GM04503 (cell line): ENCODE data around the gene ENOX1.
A peak's percentile ranks its signal among the peaks of the same experiment; 100 is the strongest.

ENCODE experiments used
- DNase-seq: peaks from one replicate; pipeline ENCODE4 v3.0.0-alpha.2; 2012; ENCODE audit warnings: low read depth

Gene ENOX1

DNA sequence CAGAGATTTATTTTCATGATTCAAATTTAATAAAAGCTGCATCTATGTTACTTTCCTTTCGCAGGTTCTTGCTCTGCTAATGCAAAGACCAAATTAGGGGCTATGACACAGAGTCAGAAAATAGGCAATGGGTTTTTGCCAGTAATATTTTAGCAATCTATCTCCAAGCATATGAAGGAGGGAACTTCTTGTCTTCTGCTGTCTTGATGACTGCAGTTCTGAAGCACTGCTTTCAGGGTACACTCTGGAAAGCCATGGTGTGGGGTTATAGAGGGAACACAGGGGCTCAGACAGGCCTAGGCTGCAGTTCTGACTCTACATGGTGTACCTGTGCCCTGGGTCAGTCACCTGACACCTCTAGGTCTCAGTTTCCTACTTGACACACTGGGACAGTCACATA is 500.0 kb downstream of the ENOX1 start:
- DNase-seq = no peak

- no peak for DNase-seq
These were observed 500.7 kb downstream of the ENOX1 start for GRCh38 chr13:43285933-43286597.

GRCh38 chr13:43284162-43284561 is 502.6 kb downstream of the ENOX1 start:
- DNase-seq = no peak

DNA sequence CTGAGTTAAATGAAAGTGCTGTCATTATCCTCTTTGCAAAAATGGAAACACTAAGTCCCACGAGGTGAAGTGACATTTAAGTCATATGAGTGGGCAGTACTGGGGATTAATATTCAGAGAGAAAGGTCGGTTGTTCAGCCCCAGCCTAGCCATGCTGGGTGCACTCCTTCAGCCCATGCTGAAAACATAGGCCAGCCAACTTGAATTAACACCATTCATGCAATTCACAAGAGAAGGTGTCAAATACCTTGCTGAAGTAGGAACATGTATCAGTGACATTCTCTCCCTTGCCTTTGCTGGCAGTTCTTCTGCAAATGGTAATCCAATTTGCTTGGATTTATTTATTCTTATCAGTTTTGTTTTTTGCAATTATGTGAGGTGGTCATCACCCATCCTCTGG is 507.1 kb downstream of the ENOX1 start:
- no peak for DNase-seq

GRCh38 chr13:43278127-43278526 is 508.6 kb downstream of the ENOX1 start:
- no peak for DNase-seq

- no peak for DNase-seq
These were observed 509.6 kb downstream of the ENOX1 start for GRCh38 chr13:43277142-43277541.

- no peak for DNase-seq
These were observed 511.9 kb downstream of the ENOX1 start for GRCh38 chr13:43274881-43275280.

DNA sequence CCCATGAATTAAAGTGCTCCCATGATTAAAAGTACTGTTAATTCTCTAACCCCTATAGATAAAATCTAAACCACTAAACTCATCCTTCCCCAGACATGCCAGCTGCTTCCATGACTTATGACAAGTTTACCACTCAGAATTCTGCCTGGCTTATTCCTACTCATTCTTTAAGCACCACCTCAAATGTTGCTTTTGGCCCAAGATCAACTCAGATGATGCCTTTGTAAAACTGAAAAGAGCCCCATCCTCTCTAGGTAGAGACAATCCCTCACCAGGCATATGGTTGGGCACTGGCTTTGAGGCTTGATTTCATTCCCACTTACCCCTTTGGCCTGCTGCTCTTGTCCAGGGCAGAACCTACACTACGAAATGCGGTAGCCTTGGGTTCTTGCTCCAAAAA is 513.4 kb downstream of the ENOX1 start:
- no peak for DNase-seq

GRCh38 chr13:43272851-43273250 is 513.9 kb downstream of the ENOX1 start:
- no peak for DNase-seq

GRCh38 chr13:43271152-43271551 is 515.6 kb downstream of the ENOX1 start:
- DNase-seq = no peak

DNA sequence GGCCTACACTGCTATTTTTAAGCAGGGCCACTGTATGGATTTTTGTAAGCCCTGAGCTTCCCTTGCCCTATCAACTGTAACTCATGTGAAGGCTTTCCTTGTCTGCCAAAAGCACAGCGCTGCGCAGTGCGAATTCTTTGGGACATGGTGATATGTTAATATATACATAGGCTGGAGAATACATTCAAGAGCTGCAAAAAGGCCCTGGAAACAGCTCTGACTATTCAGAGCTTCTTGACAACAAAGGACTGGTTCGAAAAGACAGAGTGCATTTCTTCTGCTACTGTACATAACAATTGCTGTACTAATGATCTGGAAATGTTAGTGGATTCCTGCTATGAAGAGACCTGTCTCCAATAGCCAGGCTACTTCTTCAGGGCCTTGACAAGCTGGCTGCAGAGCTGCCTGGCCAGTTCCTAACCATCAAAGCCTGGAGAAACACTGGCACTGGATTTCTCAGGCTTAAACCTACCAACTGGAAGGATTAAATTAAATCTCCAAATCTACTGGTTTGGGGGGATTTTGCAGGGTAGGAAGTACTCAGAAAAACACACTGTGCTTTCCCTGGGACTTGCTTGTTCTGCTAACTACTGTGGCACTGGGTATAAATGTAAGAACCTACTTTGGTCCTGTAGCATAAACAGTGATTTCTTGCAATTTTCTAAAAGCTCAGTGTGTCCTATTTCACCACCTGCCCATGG is 516.5 kb downstream of the ENOX1 start:
- DNase-seq = no peak

- DNase-seq = peak; percentile 98
These were observed 517.7 kb downstream of the ENOX1 start for GRCh38 chr13:43269037-43269481.

DNA sequence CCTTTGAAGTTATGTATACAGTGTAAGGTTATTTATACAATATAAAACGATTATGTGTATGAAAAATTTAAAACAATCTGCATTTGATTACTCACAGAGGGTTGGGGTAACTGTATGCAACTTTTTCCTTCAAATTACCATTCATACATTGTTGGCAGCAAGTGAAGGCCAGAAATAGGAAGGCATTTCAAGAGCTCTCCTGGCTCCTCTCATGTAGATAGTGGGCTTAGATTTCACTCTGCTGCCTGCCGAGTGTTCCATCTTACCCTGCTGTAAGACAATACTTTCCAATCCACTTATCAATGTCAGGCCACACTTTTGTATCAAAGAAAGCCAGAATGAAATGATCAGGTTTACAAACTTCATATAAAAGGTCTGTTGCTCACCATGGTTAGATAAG is 518.1 kb downstream of the ENOX1 start:
- DNase-seq = no peak

DNA sequence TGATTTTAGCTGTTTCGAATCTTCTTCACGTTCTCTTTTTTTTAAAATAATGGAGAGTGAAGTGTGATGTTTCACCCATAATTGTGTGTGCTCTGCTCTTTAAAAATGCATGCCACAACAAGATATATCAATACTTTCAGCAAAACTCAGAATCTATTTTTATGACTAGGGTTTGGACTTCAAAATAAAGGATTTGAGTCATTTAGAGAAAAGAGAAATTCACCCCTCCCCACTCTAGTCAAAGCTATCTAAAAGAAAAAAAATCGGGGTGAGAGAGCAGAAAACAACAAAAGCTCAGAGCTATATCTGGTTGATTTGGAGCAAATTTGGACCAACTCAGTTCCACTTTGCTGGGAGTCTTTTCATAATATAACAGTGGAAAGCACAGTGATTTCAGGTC is 518.9 kb downstream of the ENOX1 start:
- DNase-seq = no peak

GRCh38 chr13:43266936-43267615 is 519.7 kb downstream of the ENOX1 start:
- no peak for DNase-seq

- no peak for DNase-seq
These were observed 521.7 kb downstream of the ENOX1 start for GRCh38 chr13:43265028-43265427.

DNA sequence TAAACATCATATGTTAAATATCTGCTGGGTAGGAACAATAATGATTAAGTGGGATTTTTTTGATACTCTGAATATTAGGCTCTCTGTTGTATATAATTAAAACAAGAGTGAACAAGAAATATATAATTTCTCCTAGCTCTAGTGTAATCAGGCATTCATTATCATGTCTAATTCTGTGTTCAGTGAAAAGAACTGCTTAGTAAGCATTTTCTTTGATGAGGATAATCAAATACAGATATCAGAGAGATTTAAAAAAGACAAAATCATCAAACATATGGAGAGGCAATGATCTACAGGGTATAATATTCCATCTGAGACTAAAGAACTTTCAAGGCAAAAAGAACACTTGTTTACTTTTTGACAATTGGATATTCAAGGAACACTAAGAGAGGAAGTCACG is 522.3 kb downstream of the ENOX1 start:
- DNase-seq = no peak

DNA sequence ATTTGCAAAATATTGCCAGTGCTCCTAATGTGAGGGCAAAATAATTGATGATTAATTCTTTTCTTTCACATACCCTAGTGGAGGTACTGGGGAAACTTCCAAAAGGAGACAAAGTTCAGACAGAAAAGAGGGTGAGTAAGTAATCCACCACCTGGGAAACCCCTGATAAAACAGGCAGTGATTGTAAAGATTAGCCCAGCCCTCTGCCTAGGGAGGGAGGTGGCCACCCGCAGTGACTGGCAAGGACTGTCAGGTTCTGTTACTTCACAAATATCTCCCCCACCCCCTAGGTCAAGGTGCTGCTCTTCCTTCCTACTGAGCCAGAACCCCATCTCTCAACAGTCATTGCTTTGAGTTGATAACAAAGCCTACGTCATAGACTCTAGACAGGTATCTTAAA is 523.7 kb downstream of the ENOX1 start:
- no peak for DNase-seq

- DNase-seq = peak; percentile 50
These were observed 525.8 kb downstream of the ENOX1 start for GRCh38 chr13:43260999-43261398.

GRCh38 chr13:43258771-43259170 is 528.0 kb downstream of the ENOX1 start:
- DNase-seq = no peak

DNA sequence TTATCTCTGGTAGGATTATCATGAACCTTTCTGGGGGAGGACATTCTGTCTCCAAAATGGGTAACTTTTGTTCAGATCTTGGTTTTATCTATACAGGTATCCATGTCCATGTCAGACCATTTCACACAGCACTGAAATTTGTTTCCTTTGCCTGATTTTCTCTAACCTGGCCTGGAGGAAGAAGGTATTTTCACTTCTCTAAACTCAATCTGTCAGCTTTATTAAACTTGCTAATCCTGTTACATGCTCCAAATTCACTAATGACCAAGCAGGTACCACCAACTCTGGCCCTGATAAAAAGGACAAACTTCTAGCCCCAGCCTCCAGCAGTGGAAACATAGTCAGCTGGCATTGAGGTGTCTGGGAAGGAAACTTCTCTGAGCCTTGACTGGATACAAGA is 529.0 kb downstream of the ENOX1 start:
- DNase-seq = no peak

- DNase-seq = no peak
These were observed 534.8 kb downstream of the ENOX1 start for GRCh38 chr13:43251961-43252360.

DNA sequence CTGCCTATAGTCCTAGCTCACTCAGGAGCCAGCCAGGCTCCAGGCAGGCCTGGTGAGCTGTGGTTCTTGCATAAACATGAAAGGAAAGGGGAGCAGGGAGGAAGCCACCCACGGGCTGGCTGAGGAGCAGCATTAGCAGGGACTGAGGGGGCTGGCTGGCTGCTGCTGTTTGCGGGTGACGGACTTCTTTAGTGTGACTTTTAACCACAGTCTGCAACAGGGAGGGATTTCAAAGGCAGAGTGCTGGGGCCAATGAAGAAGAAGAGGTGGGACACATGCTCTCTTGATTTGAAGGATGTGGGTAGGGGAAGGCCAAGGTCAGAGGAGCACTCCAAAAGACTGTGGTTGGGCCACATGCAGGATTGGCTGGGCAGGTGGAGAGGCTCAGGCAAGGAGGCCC is 540.4 kb downstream of the ENOX1 start:
- DNase-seq = no peak
